GM19193 (cell line): Measurements from ENCODE around the gene TNFSF15.

Source experiments
- POLR2A ChIP-seq: IDR thresholded peaks from 4 replicates; pipeline ENCODE4 v1.6.1; 2011; ENCODE audit not compliant: insufficient read depth, insufficient read length; ENCODE audit errors: extremely low read depth

TNFSF15 gene

GRCh38 chr9:114785866-114786650, 19.8 kb downstream of the TNFSF15 start:
- no peak for TF ChIP-seq POLR2A

GRCh38 chr9:114784721-114785279, 21.0 kb downstream of the TNFSF15 start:
- TF ChIP-seq POLR2A: no peak

- no peak for TF ChIP-seq POLR2A
Measured at GRCh38 chr9:114782586-114782985, 23.3 kb downstream of the TNFSF15 start.

GRCh38 chr9:114779352-114779845, 26.4 kb downstream of the TNFSF15 start:
- no peak for TF ChIP-seq POLR2A

GRCh38 chr9:114777821-114778609, 27.8 kb downstream of the TNFSF15 start:
- no peak for TF ChIP-seq POLR2A

- no peak for TF ChIP-seq POLR2A
Measured at GRCh38 chr9:114776683-114777399, 29.0 kb downstream of the TNFSF15 start.

GRCh38 chr9:114775981-114776380, 29.9 kb downstream of the TNFSF15 start:
- no peak for TF ChIP-seq POLR2A

GRCh38 chr9:114775121-114775520, 30.7 kb downstream of the TNFSF15 start:
- TF ChIP-seq POLR2A: no peak

GRCh38 chr9:114774524-114774923, 31.3 kb downstream of the TNFSF15 start:
- TF ChIP-seq POLR2A: no peak

GRCh38 chr9:114771889-114772288, 34.0 kb downstream of the TNFSF15 start:
- TF ChIP-seq POLR2A: no peak

GRCh38 chr9:114770991-114771390, 34.8 kb downstream of the TNFSF15 start:
- TF ChIP-seq POLR2A: no peak

GRCh38 chr9:114769624-114770023, 36.2 kb downstream of the TNFSF15 start:
- TF ChIP-seq POLR2A: no peak

- TF ChIP-seq POLR2A: no peak
Measured at GRCh38 chr9:114763220-114763619, 42.6 kb downstream of the TNFSF15 start.

- no peak for TF ChIP-seq POLR2A
Measured at GRCh38 chr9:114761523-114761922, 44.3 kb downstream of the TNFSF15 start.

GRCh38 chr9:114759512-114760341, 46.1 kb downstream of the TNFSF15 start:
- no peak for TF ChIP-seq POLR2A

GRCh38 chr9:114757984-114758383, 47.9 kb downstream of the TNFSF15 start:
- TF ChIP-seq POLR2A: no peak
